B cell (primary cell): Measurements from ENCODE around the gene B4GALNT3.

Experiments
- EZH2 ChIP-seq: IDR thresholded peaks from 2 replicates; pipeline ENCODE4 v1.6.1; 2012; ENCODE audit warnings: borderline replicate concordance, low read depth, mild to moderate bottlenecking, moderate library complexity, low read length; ENCODE audit not compliant: insufficient read depth, poor library complexity, severe bottlenecking
- TF ChIP-seq, protein P1 (sequence below): fragments of 200-600 bp; IDR thresholded peaks from one replicate; pipeline ENCODE4 v1.8.0; 2022; ENCODE audit warnings: antibody characterized with exemption, mild to moderate bottlenecking

DNA sequence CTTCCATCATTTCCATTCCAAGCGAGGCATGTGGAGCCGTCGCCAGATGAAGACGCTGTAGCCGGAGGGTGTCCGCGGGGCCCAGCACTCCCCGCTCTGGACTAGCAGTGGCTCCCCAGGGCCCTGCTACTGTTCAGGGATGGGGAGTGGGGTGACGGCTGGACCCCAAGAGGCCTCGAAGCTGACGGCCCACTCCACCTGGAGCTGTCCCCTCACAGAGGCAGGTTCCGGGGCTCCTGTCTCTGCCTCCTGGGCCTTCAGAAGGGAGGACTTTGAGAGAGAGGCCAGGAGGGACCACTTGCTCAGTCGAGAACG, 101.6 kb downstream of the B4GALNT3 start:
- TF ChIP-seq, protein P1, sequence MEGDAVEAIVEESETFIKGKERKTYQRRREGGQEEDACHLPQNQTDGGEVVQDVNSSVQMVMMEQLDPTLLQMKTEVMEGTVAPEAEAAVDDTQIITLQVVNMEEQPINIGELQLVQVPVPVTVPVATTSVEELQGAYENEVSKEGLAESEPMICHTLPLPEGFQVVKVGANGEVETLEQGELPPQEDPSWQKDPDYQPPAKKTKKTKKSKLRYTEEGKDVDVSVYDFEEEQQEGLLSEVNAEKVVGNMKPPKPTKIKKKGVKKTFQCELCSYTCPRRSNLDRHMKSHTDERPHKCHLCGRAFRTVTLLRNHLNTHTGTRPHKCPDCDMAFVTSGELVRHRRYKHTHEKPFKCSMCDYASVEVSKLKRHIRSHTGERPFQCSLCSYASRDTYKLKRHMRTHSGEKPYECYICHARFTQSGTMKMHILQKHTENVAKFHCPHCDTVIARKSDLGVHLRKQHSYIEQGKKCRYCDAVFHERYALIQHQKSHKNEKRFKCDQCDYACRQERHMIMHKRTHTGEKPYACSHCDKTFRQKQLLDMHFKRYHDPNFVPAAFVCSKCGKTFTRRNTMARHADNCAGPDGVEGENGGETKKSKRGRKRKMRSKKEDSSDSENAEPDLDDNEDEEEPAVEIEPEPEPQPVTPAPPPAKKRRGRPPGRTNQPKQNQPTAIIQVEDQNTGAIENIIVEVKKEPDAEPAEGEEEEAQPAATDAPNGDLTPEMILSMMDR, result no peak
- TF ChIP-seq EZH2, result no peak
